A673 (cell line): ENCODE results near the gene TMEM44. TPM values are rescaled to one million over a fixed set of nuclear protein-coding genes. Genes with fewer than 3 reads are reported as not detected.
A peak's percentile ranks its signal among the peaks of the same experiment; 100 is the strongest.

Experiments used
- Bru-seq: library from RNA; stranded (reverse); fragments of 400-500 nt; gene quantifications from one replicate; lab custom pipeline; 2021; lab: Mats Ljungman, UMichigan
- BruChase-seq, 2 experiments: library from RNA; stranded (reverse); fragments of 400-500 nt; gene quantifications; one replicate each; lab custom pipeline; 2021; lab: Mats Ljungman, UMichigan
- BruUV-seq: library from RNA; stranded (reverse); fragments of 400-500 nt; replicated peaks from 2 replicates; lab custom pipeline; 2021; lab: Mats Ljungman, UMichigan
- CTCF ChIA-PET: fragments of 300-600 bp; sonication (Branson Sonifier 250); formaldehyde crosslinking; loops from one replicate; lab custom pipeline; 2022; ENCODE audit warnings: antibody characterized with exemption; lab: Charles Lee
- POLR2A ChIA-PET: fragments of 300-600 bp; sonication (Branson Sonifier 250); formaldehyde crosslinking; loops from one replicate; lab custom pipeline; 2022; ENCODE audit warnings: antibody characterized with exemption; ENCODE audit not compliant: low non-redundant PET; lab: Charles Lee
- DNase-seq: peaks from one replicate; pipeline ENCODE4 v3.0.0-alpha.2; 2015; ENCODE audit warnings: low spot score
- H3K27ac ChIP-seq: fragments of 200-600 bp; sonication (generic); 2 replicates; pipeline ENCODE4 v1.5.1; 2016; ENCODE audit warnings: mixed run types, low read depth, mild to moderate bottlenecking, mixed read lengths, antibody characterized with exemption, low read length; ENCODE audit not compliant: poor library complexity, severe bottlenecking
- H3K27me3 ChIP-seq: fragments of 200-600 bp; sonication (generic); replicated peaks from 2 replicates; pipeline ENCODE4 v1.6.1; 2017; ENCODE audit warnings: mixed run types, low read depth, mild to moderate bottlenecking, mixed read lengths, antibody characterized with exemption, low read length; ENCODE audit not compliant: insufficient read depth, poor library complexity
- H3K36me3 ChIP-seq: fragments of 200-600 bp; sonication (generic); 2 replicates; pipeline ENCODE4 v1.6.1; 2016; ENCODE audit warnings: mixed run types, mild to moderate bottlenecking, mixed read lengths, antibody characterized with exemption, low read length; ENCODE audit not compliant: insufficient read depth, poor library complexity, severe bottlenecking
- H3K4me1 ChIP-seq: fragments of 200-600 bp; sonication (generic); 2 replicates; pipeline ENCODE4 v1.6.1; 2017; ENCODE audit warnings: mixed run types, mild to moderate bottlenecking, mixed read lengths, antibody characterized with exemption, low read length; ENCODE audit not compliant: insufficient read depth, poor library complexity, severe bottlenecking
- H3K4me3 ChIP-seq: fragments of 200-600 bp; sonication (generic); 2 replicates; pipeline ENCODE4 v1.5.1; 2016; ENCODE audit warnings: low read depth, mixed run types, mild to moderate bottlenecking, mixed read lengths, low read length; ENCODE audit not compliant: poor library complexity, severe bottlenecking
- H3K9me3 ChIP-seq: fragments of 200-600 bp; sonication (generic); 2 replicates; pipeline ENCODE4 v1.6.1; 2016; ENCODE audit warnings: mixed run types, low read depth, mild to moderate bottlenecking, mixed read lengths, antibody characterized with exemption, low read length; ENCODE audit not compliant: poor library complexity, severe bottlenecking
- EZH2 ChIP-seq: fragments of 200-600 bp; sonication (generic); IDR thresholded peaks from 2 replicates; pipeline ENCODE4 v1.6.1; 2017; ENCODE audit warnings: borderline replicate concordance, low read depth, mild to moderate bottlenecking, mixed read lengths, antibody characterized with exemption, low read length; ENCODE audit not compliant: poor library complexity, severe bottlenecking
- intact Hi-C: fragments of 100-400 bp; cut with micrococcal nuclease; formaldehyde crosslinking; loops from one replicate; pipeline ENCODE4 v1.10.0; 2022; ENCODE audit not compliant: unreplicated experiment
- long read RNA-seq: library from polyadenylated mRNA; stranded (forward); transcript quantifications from one replicate; pipeline ENCODE4 v2.0.0, GENCODE V29; 2022
- total RNA-seq: library from RNA; stranded (reverse); gene quantifications from 2 replicates; pipeline ENCODE4 v1.2.3, GENCODE V29; 2021
- TF ChIP-seq, protein P1 (sequence below): fragments of 300-800, 200-600 bp; sonication (generic); conservative IDR thresholded peaks from 2 replicates; pipeline ENCODE4 v1.5.1; 2017; ENCODE audit warnings: low read depth, mild to moderate bottlenecking, antibody characterized with exemption, low read length, moderate library complexity, mixed read lengths

Gene TMEM44, protein sequence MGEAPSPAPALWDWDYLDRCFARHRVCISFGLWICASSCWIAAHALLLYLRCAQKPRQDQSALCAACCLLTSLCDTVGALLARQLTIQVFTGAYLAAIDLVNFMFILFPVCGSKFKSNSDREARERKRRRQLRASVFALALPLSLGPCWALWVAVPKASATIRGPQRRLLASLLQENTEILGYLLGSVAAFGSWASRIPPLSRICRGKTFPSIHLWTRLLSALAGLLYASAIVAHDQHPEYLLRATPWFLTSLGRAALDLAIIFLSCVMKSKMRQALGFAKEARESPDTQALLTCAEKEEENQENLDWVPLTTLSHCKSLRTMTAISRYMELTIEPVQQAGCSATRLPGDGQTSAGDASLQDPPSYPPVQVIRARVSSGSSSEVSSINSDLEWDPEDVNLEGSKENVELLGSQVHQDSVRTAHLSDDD
- total RNA-seq (20.9 and 23.1 TPM in 2 replicates), Bru-seq, nascent RNA (percentile 58 among the genes with signal in this experiment), BruChase-seq, experiment 1, labeled RNA remaining after a 2-hour chase (percentile 69 among the genes with signal in this experiment), BruChase-seq, experiment 2, labeled RNA remaining after a 6-hour chase (percentile 65 among the genes with signal in this experiment)
- long read RNA-seq, transcript TMEM44-202 (10 exons, 2,245 nt), result major isoform, 5 of 19 reads
- long read RNA-seq, partial matches to known transcripts, result 0 of 19 reads
- long read RNA-seq, other reads (novel, unspliced or antisense), result 11 of 19 reads

DNA sequence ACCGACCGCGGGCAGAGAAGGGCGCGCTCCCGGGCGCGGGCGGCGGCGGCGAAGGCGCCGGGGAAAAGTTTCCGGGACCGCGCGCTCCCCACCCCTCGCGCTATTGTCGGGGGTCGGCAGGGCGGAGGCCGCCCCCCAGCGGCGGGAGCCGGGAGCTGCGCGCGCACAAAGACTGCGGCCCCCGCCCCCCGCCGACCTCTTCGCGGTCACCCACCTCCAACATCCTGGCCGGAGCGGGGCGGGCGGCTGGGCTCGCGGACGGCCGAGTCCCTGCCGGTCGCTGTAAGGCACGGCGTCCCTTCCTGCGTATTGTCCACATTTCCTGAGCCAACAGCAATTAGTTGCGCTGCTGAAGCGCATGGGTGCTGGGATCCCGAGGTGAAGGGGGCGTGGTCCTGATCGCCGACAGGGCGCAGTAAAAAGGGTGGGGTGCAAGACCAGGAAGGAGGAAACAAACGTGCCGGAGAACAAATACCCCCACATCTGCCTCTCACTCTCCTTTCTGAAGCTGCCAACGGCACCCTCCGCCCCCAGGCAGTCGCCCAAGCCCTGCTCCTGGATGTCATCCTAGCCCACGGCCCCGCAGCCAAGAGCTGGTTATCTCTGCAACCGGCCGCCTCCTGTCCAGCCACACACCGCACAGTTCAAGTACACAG lies at the start of gene TMEM44:
Gene TMEM44, minus strand, starts transcription at position 71 of the 656 bp plus-strand sequence. CDS start 204 bp downstream, outside the sequence.
- no TSS peak for BruUV-seq
- Histone ChIP-seq H3K36me3 (peaks cover 11% of the 10 kb centered on the region), H3K27ac (peak within 1 kb of the TSS; percentile 77), H3K4me3 (peak within 1 kb of the TSS; percentile 84), H3K27me3 (no peaks in the 10 kb centered on the region), H3K4me1 (no peaks in the 10 kb centered on the region), H3K9me3 (peaks cover 6% of the 10 kb centered on the region)
- peak; percentile 77 for DNase-seq
- intact Hi-C loops, result loop anchor here (10.0 kb wide), 1 partner anchor 299 kb away; no protein-coding TSS in a partner anchor
- TF ChIP-seq EZH2, result no peak
- TF ChIP-seq, protein P1, sequence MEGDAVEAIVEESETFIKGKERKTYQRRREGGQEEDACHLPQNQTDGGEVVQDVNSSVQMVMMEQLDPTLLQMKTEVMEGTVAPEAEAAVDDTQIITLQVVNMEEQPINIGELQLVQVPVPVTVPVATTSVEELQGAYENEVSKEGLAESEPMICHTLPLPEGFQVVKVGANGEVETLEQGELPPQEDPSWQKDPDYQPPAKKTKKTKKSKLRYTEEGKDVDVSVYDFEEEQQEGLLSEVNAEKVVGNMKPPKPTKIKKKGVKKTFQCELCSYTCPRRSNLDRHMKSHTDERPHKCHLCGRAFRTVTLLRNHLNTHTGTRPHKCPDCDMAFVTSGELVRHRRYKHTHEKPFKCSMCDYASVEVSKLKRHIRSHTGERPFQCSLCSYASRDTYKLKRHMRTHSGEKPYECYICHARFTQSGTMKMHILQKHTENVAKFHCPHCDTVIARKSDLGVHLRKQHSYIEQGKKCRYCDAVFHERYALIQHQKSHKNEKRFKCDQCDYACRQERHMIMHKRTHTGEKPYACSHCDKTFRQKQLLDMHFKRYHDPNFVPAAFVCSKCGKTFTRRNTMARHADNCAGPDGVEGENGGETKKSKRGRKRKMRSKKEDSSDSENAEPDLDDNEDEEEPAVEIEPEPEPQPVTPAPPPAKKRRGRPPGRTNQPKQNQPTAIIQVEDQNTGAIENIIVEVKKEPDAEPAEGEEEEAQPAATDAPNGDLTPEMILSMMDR, result peak; percentile 57
- ChIA-PET CTCF (no interaction called here), POLR2A (interaction anchor here (0.8 kb wide), 1 partner anchor 13 kb away, joined by 13 read pairs; no protein-coding TSS in a partner anchor)

GRCh38 chr3:194682694-194683310 lies 49.6 kb upstream of the TMEM44 start:
- Histone ChIP-seq H3K4me3 (no peak overlapping the region), H3K4me1 (peaks cover 6% of the 10 kb centered on the region), H3K27me3 (no peaks in the 10 kb centered on the region), H3K36me3 (no peaks in the 10 kb centered on the region), H3K27ac (no peak overlapping the region), H3K9me3 (no peaks in the 10 kb centered on the region)
- no TSS peak for BruUV-seq
- POLR2A ChIA-PET, result interaction anchor here (0.5 to 0.6 kb wide), 4 partner anchors 436 to 737 kb away, joined by 3 to 9 read pairs (median 4); no protein-coding TSS in a partner anchor
- TF ChIP-seq, protein P1, result peak; percentile 92
- TF ChIP-seq EZH2, result no peak
- CTCF ChIA-PET, result interaction anchor here (0.6 to 1.7 kb wide), 13 partner anchors 11 to 860 kb away, joined by 3 to 18 read pairs (median 3); partner anchors contain the start of genes LSG1 and XXYLT1
- DNase-seq, result peak; percentile 90
- intact Hi-C loops, result loop anchor here (1.0 to 10.0 kb wide), 4 partner anchors 423 to 840 kb away; partner anchors contain the start of gene ACAP2
